ENCODE results near the gene ADAMTS6.

The ADAMTS6 gene

GRCh38 chr5:65100911-65101631 is 380.6 kb downstream of the ADAMTS6 start:
- Histone ChIP-seq H3K4me3 (ENCODE audit: low read depth, low read length) (no peak overlapping the region), H3K9me3 (ENCODE audit: control insufficient read depth, insufficient read depth, low read depth, low read length) (no peaks in the 10 kb centered on the region), H3K27ac (ENCODE audit: extremely low read depth, low read depth, low read length) (no peak overlapping the region), H3K36me3 (ENCODE audit: control insufficient read depth in 2 of 2, insufficient read depth in 1 of 2, low read length in 2 of 2) (no peaks in the 10 kb centered on the region), H3K4me1 (ENCODE audit: control insufficient read depth, insufficient read depth, low read length) (peaks cover 4% of the 10 kb centered on the region)
- ChIA-PET CTCF (interaction anchor here (0.5 to 5.7 kb wide), 15 partner anchors 11 to 1488 kb away, joined by 3 to 53 read pairs (median 3); partner anchors contain the start of gene ADAMTS6), POLR2A (no interaction called here)
- TF ChIP-seq ZNF660 (tag by site-specific recombination; IDR thresholded peaks at IDR 0.05) (0 out of 2 replicates have a peak, but pooled peaks have one; percentile 12), ZNF423 (tag by site-specific recombination; IDR thresholded peaks at IDR 0.05) (no peak), ZSCAN30 (tag by site-specific recombination; IDR thresholded peaks at IDR 0.05) (peak; percentile 89; the same call in 1 of the 2 replicates), REST (tag by site-specific recombination; IDR thresholded peaks at IDR 0.05) (no peak), ZFP69B (tag by site-specific recombination; IDR thresholded peaks at IDR 0.05) (no peak), ZNF623 (tag by site-specific recombination; IDR thresholded peaks at IDR 0.05) (no peak), ZNF292 (tag by site-specific recombination; IDR thresholded peaks at IDR 0.05; ENCODE audit: borderline replicate concordance, low read depth) (no peak), ZNF239 (tag by site-specific recombination; IDR thresholded peaks at IDR 0.05) (no peak), MYNN (tag by site-specific recombination; IDR thresholded peaks at IDR 0.05; ENCODE audit: borderline replicate concordance) (no peak), ZNF513 (tag by site-specific recombination; IDR thresholded peaks at IDR 0.05) (no peak), ZNF654 (tag by site-specific recombination; IDR thresholded peaks at IDR 0.05; ENCODE audit: low read depth) (peak; percentile 58), MEIS1 (CRISPR knock-in tag; IDR thresholded peaks at IDR 0.05; ENCODE audit: borderline replicate concordance) (no peak), MZF1 (tag by site-specific recombination; IDR thresholded peaks at IDR 0.05; ENCODE audit: borderline replicate concordance) (0 out of 2 replicates have a peak, but pooled peaks have one; percentile 29), ZSCAN23 (tag by site-specific recombination; IDR thresholded peaks at IDR 0.05) (no peak), ZNF114 (tag by site-specific recombination; IDR thresholded peaks at IDR 0.05) (no peak), ZNF645 (tag by site-specific recombination; IDR thresholded peaks at IDR 0.05) (no peak), KLF7 (tag by site-specific recombination; IDR thresholded peaks at IDR 0.05; ENCODE audit: borderline replicate concordance) (no peak), ZNF843 (tag by site-specific recombination; IDR thresholded peaks at IDR 0.05) (no peak), TSHZ1 (tag by site-specific recombination; IDR thresholded peaks at IDR 0.05; ENCODE audit: borderline replicate concordance) (no peak), ZNF561 (tag by site-specific recombination; IDR thresholded peaks at IDR 0.05; ENCODE audit: borderline replicate concordance) (no peak), ZNF404 (tag by site-specific recombination; IDR thresholded peaks at IDR 0.05) (no peak), ZNF701 (tag by site-specific recombination; IDR thresholded peaks at IDR 0.05) (no peak), ZNF184 (tag by site-specific recombination; IDR thresholded peaks at IDR 0.05) (0 out of 2 replicates have a peak, but pooled peaks have one; percentile 62), ZBTB20 (tag by site-specific recombination; IDR thresholded peaks at IDR 0.05) (no peak), ZNF658 (tag by site-specific recombination; IDR thresholded peaks at IDR 0.05) (no peak), ZNF558 (tag by site-specific recombination; IDR thresholded peaks at IDR 0.05) (no peak), ZNF37A (tag by site-specific recombination; IDR thresholded peaks at IDR 0.05) (no peak), ZIC2 (tag by site-specific recombination; IDR thresholded peaks at IDR 0.05) (no peak), ZNF121 (tag by site-specific recombination; IDR thresholded peaks at IDR 0.05) (no peak)

All from HEK293 (cell line).